Measurements from ENCODE around the gene CYLD. TPM values are rescaled to one million over a fixed set of nuclear protein-coding genes. Genes with fewer than 3 reads are reported as not detected.

CYLD gene
- total RNA-seq, 1 donor from 2014 or later: 27.8 TPM

- no peak for TF ChIP-seq CTCF (IDR thresholded peaks at IDR 0.05)
- Mint-ChIP-seq H3K27me3 (ENCODE audit: unreplicated experiment) (peaks cover 26% of the 10 kb centered on the region), H3K4me3 (ENCODE audit: unreplicated experiment) (no peak overlapping the region), H3K36me3 (ENCODE audit: unreplicated experiment) (no peaks in the 10 kb centered on the region), H3K9me3 (ENCODE audit: unreplicated experiment) (no peaks in the 10 kb centered on the region), H3K27ac (ENCODE audit: unreplicated experiment) (no peak overlapping the region), H3K4me1 (ENCODE audit: unreplicated experiment) (peaks cover 19% of the 10 kb centered on the region)
- DNase-seq (ENCODE audit: extremely low spot score, unreplicated experiment): no peak
Observed at GRCh38 chr16:50739031-50739430, 2.9 kb upstream of the CYLD start.

- H3K9me3 Mint-ChIP-seq (ENCODE audit: unreplicated experiment): no peaks in the 10 kb centered on the region
- H3K27ac Mint-ChIP-seq (ENCODE audit: unreplicated experiment): no peak overlapping the region
- DNase-seq (ENCODE audit: extremely low spot score, unreplicated experiment): no peak
- no peak for TF ChIP-seq CTCF (IDR thresholded peaks at IDR 0.05)
- H3K4me3 Mint-ChIP-seq (ENCODE audit: unreplicated experiment): no peak overlapping the region
- peaks cover 16% of the 10 kb centered on the region for H3K27me3 Mint-ChIP-seq (ENCODE audit: unreplicated experiment)
- H3K36me3 Mint-ChIP-seq (ENCODE audit: unreplicated experiment): peaks cover 7% of the 10 kb centered on the region
- H3K4me1 Mint-ChIP-seq (ENCODE audit: unreplicated experiment): peaks cover 20% of the 10 kb centered on the region
Observed at GRCh38 chr16:50740736-50741135, 1.1 kb upstream of the CYLD start.

- Mint-ChIP-seq H3K27me3 (ENCODE audit: unreplicated experiment) (peaks cover 12% of the 10 kb centered on the region), H3K9me3 (ENCODE audit: unreplicated experiment) (no peaks in the 10 kb centered on the region), H3K36me3 (ENCODE audit: unreplicated experiment) (peaks cover 7% of the 10 kb centered on the region), H3K4me3 (ENCODE audit: unreplicated experiment) (peak overlapping the region; percentile 67), H3K4me1 (ENCODE audit: unreplicated experiment) (peaks cover 20% of the 10 kb centered on the region), H3K27ac (ENCODE audit: unreplicated experiment) (peak overlapping the region; percentile 78)
- DNase-seq (ENCODE audit: extremely low spot score, unreplicated experiment): no peak
- TF ChIP-seq CTCF (IDR thresholded peaks at IDR 0.05): no peak
Observed at GRCh38 chr16:50741225-50741780, 583 bp upstream of the CYLD start.

- Mint-ChIP-seq H3K4me3 (ENCODE audit: unreplicated experiment) (peak overlapping the region; percentile 78), H3K4me1 (ENCODE audit: unreplicated experiment) (peaks cover 22% of the 10 kb centered on the region), H3K36me3 (ENCODE audit: unreplicated experiment) (peaks cover 9% of the 10 kb centered on the region), H3K9me3 (ENCODE audit: unreplicated experiment) (no peaks in the 10 kb centered on the region), H3K27ac (ENCODE audit: unreplicated experiment) (peak overlapping the region; percentile 66), H3K27me3 (ENCODE audit: unreplicated experiment) (peaks cover 4% of the 10 kb centered on the region)
- no peak for TF ChIP-seq CTCF (IDR thresholded peaks at IDR 0.05)
- no peak for DNase-seq (ENCODE audit: extremely low spot score, unreplicated experiment)
Observed at GRCh38 chr16:50742576-50743200, 802 bp downstream of the CYLD start.

- peaks cover 9% of the 10 kb centered on the region for H3K36me3 Mint-ChIP-seq (ENCODE audit: unreplicated experiment)
- TF ChIP-seq CTCF (IDR thresholded peaks at IDR 0.05): no peak
- DNase-seq (ENCODE audit: extremely low spot score, unreplicated experiment): no peak
- H3K27ac Mint-ChIP-seq (ENCODE audit: unreplicated experiment): no peak overlapping the region
- peaks cover 22% of the 10 kb centered on the region for H3K4me1 Mint-ChIP-seq (ENCODE audit: unreplicated experiment)
- H3K27me3 Mint-ChIP-seq (ENCODE audit: unreplicated experiment): no peaks in the 10 kb centered on the region
- no peak overlapping the region for H3K4me3 Mint-ChIP-seq (ENCODE audit: unreplicated experiment)
- no peaks in the 10 kb centered on the region for H3K9me3 Mint-ChIP-seq (ENCODE audit: unreplicated experiment)
Observed at GRCh38 chr16:50743581-50744225, 1.8 kb downstream of the CYLD start.

All from osteocyte (in vitro differentiated cells).